EH (cell line): ENCODE measurements around the gene UBE2G2.

ENCODE experiments used
- DNase-seq: peaks from one replicate; pipeline ENCODE4 v3.0.0-alpha.2; 2015; ENCODE audit warnings: low read depth

The UBE2G2 gene

GRCh38 chr21:44727321-44727720 is 74.3 kb downstream of the UBE2G2 start:
- DNase-seq = no peak

GRCh38 chr21:44726826-44727225 is 74.8 kb downstream of the UBE2G2 start:
- DNase-seq = no peak

- DNase-seq = no peak
Observed at GRCh38 chr21:44724926-44725325, 76.7 kb downstream of the UBE2G2 start.

GRCh38 chr21:44724196-44724595 is 77.4 kb downstream of the UBE2G2 start:
- DNase-seq = no peak

- no peak for DNase-seq
Observed at GRCh38 chr21:44723177-44724131, 78.2 kb downstream of the UBE2G2 start.

- no peak for DNase-seq
Observed at GRCh38 chr21:44722731-44723130, 78.9 kb downstream of the UBE2G2 start.

- no peak for DNase-seq
Observed at GRCh38 chr21:44720170-44720569, 81.5 kb downstream of the UBE2G2 start.
